Measurements from ENCODE around the gene RASGRF2.

RASGRF2 gene

GRCh38 chr5:81177061-81177460 lies 216.9 kb downstream of the RASGRF2 start:
- no peak overlapping the region for H3K4me3 ChIP-seq (ENCODE audit: low read depth, low read length)
- no peak for TF ChIP-seq CTCF (IDR thresholded peaks at IDR 0.05; ENCODE audit: low read depth, low read length, missing control alignments)
- DNase-seq (ENCODE audit: low read depth), result no peak

GRCh38 chr5:81179959-81180358 lies 219.8 kb downstream of the RASGRF2 start:
- no peak for DNase-seq (ENCODE audit: low read depth)
- H3K4me3 ChIP-seq (ENCODE audit: low read depth, low read length), result no peak overlapping the region
- no peak for TF ChIP-seq CTCF (IDR thresholded peaks at IDR 0.05; ENCODE audit: low read depth, low read length, missing control alignments)

GRCh38 chr5:81180780-81181460 lies 220.8 kb downstream of the RASGRF2 start:
- H3K4me3 ChIP-seq (ENCODE audit: low read depth, low read length), result no peak overlapping the region
- TF ChIP-seq CTCF (IDR thresholded peaks at IDR 0.05; ENCODE audit: low read depth, low read length, missing control alignments), result no peak
- DNase-seq (ENCODE audit: low read depth), result no peak

GRCh38 chr5:81181576-81182316 lies 221.6 kb downstream of the RASGRF2 start:
- no peak overlapping the region for H3K4me3 ChIP-seq (ENCODE audit: low read depth, low read length)
- DNase-seq (ENCODE audit: low read depth), result no peak
- TF ChIP-seq CTCF (IDR thresholded peaks at IDR 0.05; ENCODE audit: low read depth, low read length, missing control alignments), result no peak

- no peak overlapping the region for H3K4me3 ChIP-seq (ENCODE audit: low read depth, low read length)
- no peak for DNase-seq (ENCODE audit: low read depth)
- no peak for TF ChIP-seq CTCF (IDR thresholded peaks at IDR 0.05; ENCODE audit: low read depth, low read length, missing control alignments)
Observed at GRCh38 chr5:81182396-81183390, 222.5 kb downstream of the RASGRF2 start.

- no peak for DNase-seq (ENCODE audit: low read depth)
- no peak for TF ChIP-seq CTCF (IDR thresholded peaks at IDR 0.05; ENCODE audit: low read depth, low read length, missing control alignments)
- H3K4me3 ChIP-seq (ENCODE audit: low read depth, low read length), result no peak overlapping the region
Observed at GRCh38 chr5:81183811-81184748, 223.9 kb downstream of the RASGRF2 start.
